Mesendoderm (in vitro differentiated cells): ENCODE measurements around the gene FDX1. TPM values are rescaled to one million over a fixed set of nuclear protein-coding genes. Genes with fewer than 3 reads are reported as not detected.
A peak's percentile ranks its signal among the peaks of the same experiment; 100 is the strongest.
"Not testable (repeated sequence)": the region's sequence is repeated elsewhere in the genome, so short reads cannot be mapped to it uniquely, and the experiment has no call there.

Experiments used
- DNase-seq: peaks from one replicate; pipeline ENCODE4 v3.0.0; 2013
- H2AK5ac ChIP-seq: 2 replicates; pipeline ENCODE4 v1.6.1; 2013; ENCODE audit warnings: low read length, inconsistent platforms
- H2BK120ac ChIP-seq: 2 replicates; pipeline ENCODE4 v1.6.1; 2013; ENCODE audit warnings: low read depth, mild to moderate bottlenecking, low read length, moderate library complexity, mixed read lengths
- H2BK15ac ChIP-seq: replicated peaks from 2 replicates; pipeline ENCODE4 v1.6.1; 2013; ENCODE audit warnings: low read depth, mild to moderate bottlenecking, moderate library complexity
- H2BK5ac ChIP-seq: 2 replicates; pipeline ENCODE4 v1.6.1; 2013; ENCODE audit warnings: low read length, inconsistent platforms
- H3K18ac ChIP-seq: 2 replicates; pipeline ENCODE4 v1.6.1; 2013; ENCODE audit warnings: mild to moderate bottlenecking, low read length, mixed read lengths
- H3K23ac ChIP-seq: one replicate; pipeline ENCODE4 v1.6.1; 2013; ENCODE audit warnings: low read length
- H3K27ac ChIP-seq: 2 replicates; pipeline ENCODE4 v1.5.1; 2013; ENCODE audit warnings: low read depth, mild to moderate bottlenecking, inconsistent platforms, low read length, moderate library complexity
- H3K27me3 ChIP-seq: 2 replicates; pipeline ENCODE4 v1.6.1; 2013; ENCODE audit warnings: low read length, control low read depth, mild to moderate bottlenecking, inconsistent platforms; ENCODE audit not compliant: insufficient read depth, poor library complexity
- H3K36me3 ChIP-seq: 2 replicates; pipeline ENCODE4 v1.6.1; 2013; ENCODE audit warnings: low read length, inconsistent platforms; ENCODE audit not compliant: control insufficient read depth, insufficient read depth
- H3K4ac ChIP-seq: one replicate; pipeline ENCODE4 v1.6.1; 2013; ENCODE audit warnings: low read depth, mild to moderate bottlenecking, low read length, moderate library complexity
- H3K4me1 ChIP-seq: 2 replicates; pipeline ENCODE4 v1.6.1; 2013; ENCODE audit warnings: low read depth, low read length, inconsistent platforms; ENCODE audit not compliant: control insufficient read depth
- H3K4me2 ChIP-seq: 2 replicates; pipeline ENCODE4 v1.6.1; 2013; ENCODE audit warnings: low read length
- H3K4me3 ChIP-seq: 2 replicates; pipeline ENCODE4 v1.5.1; 2013; ENCODE audit warnings: mild to moderate bottlenecking, low read length
- H3K56ac ChIP-seq: one replicate; pipeline ENCODE4 v1.6.1; 2013; ENCODE audit warnings: low read length
- H3K79me1 ChIP-seq: 2 replicates; pipeline ENCODE4 v1.6.1; 2013; ENCODE audit warnings: low read length, inconsistent platforms
- H3K79me2 ChIP-seq: 2 replicates; pipeline ENCODE4 v1.6.1; 2013; ENCODE audit warnings: mild to moderate bottlenecking, low read length; ENCODE audit not compliant: control insufficient read depth, insufficient read depth
- H3K9ac ChIP-seq: 2 replicates; pipeline ENCODE4 v1.6.1; 2013; ENCODE audit warnings: low read length, inconsistent platforms
- H4K5ac ChIP-seq: one replicate; pipeline ENCODE4 v1.6.1; 2013; ENCODE audit warnings: low read length
- H4K8ac ChIP-seq: one replicate; pipeline ENCODE4 v1.6.1; 2013; ENCODE audit warnings: low read depth, mild to moderate bottlenecking, control low read depth, low read length, moderate library complexity
- WGBS: extraction: QIAGEN DNeasy Blood & Tissue Kit; methylation state at CpG from one replicate; pipeline ENCODE4 v1.1.7; 2013; ENCODE audit warnings: low lambda C conversion rate, missing lambda C conversion rate; ENCODE audit not compliant: insufficient coverage; ENCODE audit errors: extremely low coverage; 5-methylcytosine and 5-hydroxymethylcytosine counted together
- polyA plus RNA-seq, 2 experiments: library from polyadenylated mRNA; stranded (reverse); fragments of 200-250 nt; gene quantifications; one replicate each; pipeline ENCODE4 v1.2.3, GENCODE V29; 2013

The FDX1 gene
- polyA plus RNA-seq (2013, experiment 1 of 2), result 11.1 TPM
- polyA plus RNA-seq (2013, experiment 2 of 2), result 11.4 TPM

GRCh38 chr11:110429731-110430266 lies at the start of gene FDX1:
TSS of gene FDX1 (plus strand) at chr11:110429948. CDS start at chr11:110430121, 173 bp downstream.
- Histone ChIP-seq H3K79me1 (peaks cover 6% of the 10 kb centered on the region), H3K79me2 (peaks cover 13% of the 10 kb centered on the region), H3K18ac (peak within 1 kb of the TSS; percentile 63), H3K23ac (peak within 1 kb of the TSS; percentile 57), H3K56ac (peak within 1 kb of the TSS; percentile 83), H3K4me3 (peak within 1 kb of the TSS; percentile 39), H3K27me3 (no peaks in the 10 kb centered on the region), H3K9ac (peak within 1 kb of the TSS; percentile 88), H2BK15ac (no peak within 1 kb of the TSS), H3K36me3 (no peaks in the 10 kb centered on the region), H3K4ac (peak within 1 kb of the TSS; percentile 63), H3K4me1 (peaks cover 6% of the 10 kb centered on the region), H4K5ac (no peak within 1 kb of the TSS), H4K8ac (no peak within 1 kb of the TSS), H3K4me2 (peak within 1 kb of the TSS; percentile 90), H2BK5ac (no peak within 1 kb of the TSS), H3K27ac (peak within 1 kb of the TSS; percentile 77), H2BK120ac (no peak within 1 kb of the TSS), H2AK5ac (no peak within 1 kb of the TSS)
- DNase-seq, result peak; percentile 96
- no CpG with 5 or more reads among the region's 65 CpGs for WGBS

- no peak overlapping the region for H4K8ac ChIP-seq
- H3K36me3 ChIP-seq, result no peaks in the 10 kb centered on the region
- no peak overlapping the region for H3K4me2 ChIP-seq
- DNase-seq, result no peak
- no peaks in the 10 kb centered on the region for H3K79me1 ChIP-seq
- no peak overlapping the region for H3K4ac ChIP-seq
- H2BK5ac ChIP-seq, result no peak overlapping the region
- no peak overlapping the region for H3K27ac ChIP-seq
- H3K4me1 ChIP-seq, result no peaks in the 10 kb centered on the region
- WGBS, result no CpG with 5 or more reads among the region's 4 CpGs
- H3K23ac ChIP-seq, result no peak overlapping the region
- no peak overlapping the region for H3K4me3 ChIP-seq
- H3K27me3 ChIP-seq, result no peaks in the 10 kb centered on the region
- H2BK15ac ChIP-seq, result no peak overlapping the region
- H3K9ac ChIP-seq, result no peak overlapping the region
- H4K5ac ChIP-seq, result no peak overlapping the region
- H3K79me2 ChIP-seq, result no peaks in the 10 kb centered on the region
- no peak overlapping the region for H3K56ac ChIP-seq
- H2BK120ac ChIP-seq, result no peak overlapping the region
- H2AK5ac ChIP-seq, result no peak overlapping the region
- no peak overlapping the region for H3K18ac ChIP-seq
These were observed 48.7 kb upstream of the FDX1 start for GRCh38 chr11:110380836-110381622.

GRCh38 chr11:110388231-110388630 lies 41.5 kb upstream of the FDX1 start:
- not testable (repeated sequence) for DNase-seq, H4K5ac ChIP-seq, H4K8ac ChIP-seq, H3K79me2 ChIP-seq, H3K36me3 ChIP-seq, H3K4ac ChIP-seq, H2BK5ac ChIP-seq, H3K79me1 ChIP-seq, H3K4me3 ChIP-seq, H2BK120ac ChIP-seq, H3K18ac ChIP-seq, H3K27ac ChIP-seq, H2AK5ac ChIP-seq, H3K9ac ChIP-seq, H3K4me1 ChIP-seq, H2BK15ac ChIP-seq, H3K56ac ChIP-seq, H3K4me2 ChIP-seq, H3K27me3 ChIP-seq, H3K23ac ChIP-seq
- WGBS, result no CpG with 5 or more reads among the region's 9 CpGs

GRCh38 chr11:110389965-110390364 lies 39.8 kb upstream of the FDX1 start:
- no peak overlapping the region for H3K56ac ChIP-seq
- H3K27ac ChIP-seq, result no peak overlapping the region
- H3K4me3 ChIP-seq, result no peak overlapping the region
- H3K36me3 ChIP-seq, result no peaks in the 10 kb centered on the region
- no peak overlapping the region for H2BK5ac ChIP-seq
- no peak overlapping the region for H3K23ac ChIP-seq
- H3K79me1 ChIP-seq, result no peaks in the 10 kb centered on the region
- H3K9ac ChIP-seq, result no peak overlapping the region
- no peak overlapping the region for H2BK120ac ChIP-seq
- no peak overlapping the region for H2AK5ac ChIP-seq
- DNase-seq, result no peak
- no peak overlapping the region for H3K4me2 ChIP-seq
- no peak overlapping the region for H4K5ac ChIP-seq
- H4K8ac ChIP-seq, result no peak overlapping the region
- no peak overlapping the region for H3K4ac ChIP-seq
- no peaks in the 10 kb centered on the region for H3K4me1 ChIP-seq
- H3K27me3 ChIP-seq, result no peaks in the 10 kb centered on the region
- no peak overlapping the region for H2BK15ac ChIP-seq
- no peak overlapping the region for H3K18ac ChIP-seq
- WGBS, result no CpG with 5 or more reads among the region's 4 CpGs
- H3K79me2 ChIP-seq, result no peaks in the 10 kb centered on the region

GRCh38 chr11:110392056-110392455 lies 37.7 kb upstream of the FDX1 start:
- Histone ChIP-seq H4K8ac (no peak overlapping the region), H3K79me2 (no peaks in the 10 kb centered on the region)
- no CpG with 5 or more reads among the region's 3 CpGs for WGBS

More at GRCh38 chr11:110392056-110392455, 37.7 kb upstream of the FDX1 start:
- H3K36me3 ChIP-seq, result no peaks in the 10 kb centered on the region
- H3K23ac ChIP-seq, result no peak overlapping the region
- H3K4me2 ChIP-seq, result no peak overlapping the region
- no peaks in the 10 kb centered on the region for H3K79me1 ChIP-seq
- no peaks in the 10 kb centered on the region for H3K27me3 ChIP-seq
- H3K4me1 ChIP-seq, result no peaks in the 10 kb centered on the region
- H3K18ac ChIP-seq, result no peak overlapping the region
- no peak overlapping the region for H2BK5ac ChIP-seq
- H2AK5ac ChIP-seq, result no peak overlapping the region
- no peak overlapping the region for H3K4me3 ChIP-seq
- H3K56ac ChIP-seq, result no peak overlapping the region
- H2BK120ac ChIP-seq, result no peak overlapping the region
- no peak for DNase-seq
- H4K5ac ChIP-seq, result no peak overlapping the region
- no peak overlapping the region for H3K9ac ChIP-seq
- no peak overlapping the region for H3K27ac ChIP-seq
- no peak overlapping the region for H2BK15ac ChIP-seq
- no peak overlapping the region for H3K4ac ChIP-seq
